ENCODE measurements around the gene NXNL1.

NXNL1 gene

GRCh38 chr19:17471410-17472125 lies 10.8 kb upstream of the NXNL1 start:
- FAIRE-seq (no peak), DNase-seq (ENCODE audit: insufficient read length, low spot score) (no peak)
- no peak for TF ChIP-seq SPI1 (IDR thresholded peaks at IDR 0.05; ENCODE audit: low read depth, low read length)
- TF ChIP-seq PAX5 (IDR thresholded peaks at IDR 0.05; ENCODE audit: insufficient read depth, low read length, severe bottlenecking), result no peak
- no peak for TF ChIP-seq POLR2A (IDR thresholded peaks at IDR 0.05; ENCODE audit: low read depth, low read length)
- no peak for TF ChIP-seq POU2F2 (IDR thresholded peaks at IDR 0.05; ENCODE audit: low read depth, low read length)
- TF ChIP-seq POLR2AphosphoS5 (IDR thresholded peaks at IDR 0.05; ENCODE audit: low read depth, low read length), result no peak
- no peak for TF ChIP-seq TAF1 (IDR thresholded peaks at IDR 0.05; ENCODE audit: low read depth, low read length)

GRCh38 chr19:17470068-17470841 lies 9.5 kb upstream of the NXNL1 start, which contains the start of gene SLC27A1:
TSS of gene SLC27A1 (plus strand) at chr19:17470524. CDS start at chr19:17470541, 17 bp downstream.
- FAIRE-seq (peak; percentile 26), DNase-seq (ENCODE audit: insufficient read length, low spot score) (peak; percentile 89)
- TF ChIP-seq SPI1 (IDR thresholded peaks at IDR 0.05; ENCODE audit: low read depth, low read length) (no peak), TAF1 (IDR thresholded peaks at IDR 0.05; ENCODE audit: low read depth, low read length) (no peak), POLR2A (IDR thresholded peaks at IDR 0.05; ENCODE audit: low read depth, low read length) (no peak), POLR2AphosphoS5 (IDR thresholded peaks at IDR 0.05; ENCODE audit: low read depth, low read length) (no peak), POU2F2 (IDR thresholded peaks at IDR 0.05; ENCODE audit: low read depth, low read length) (no peak), PAX5 (IDR thresholded peaks at IDR 0.05; ENCODE audit: insufficient read depth, low read length, severe bottlenecking) (no peak)

DNA sequence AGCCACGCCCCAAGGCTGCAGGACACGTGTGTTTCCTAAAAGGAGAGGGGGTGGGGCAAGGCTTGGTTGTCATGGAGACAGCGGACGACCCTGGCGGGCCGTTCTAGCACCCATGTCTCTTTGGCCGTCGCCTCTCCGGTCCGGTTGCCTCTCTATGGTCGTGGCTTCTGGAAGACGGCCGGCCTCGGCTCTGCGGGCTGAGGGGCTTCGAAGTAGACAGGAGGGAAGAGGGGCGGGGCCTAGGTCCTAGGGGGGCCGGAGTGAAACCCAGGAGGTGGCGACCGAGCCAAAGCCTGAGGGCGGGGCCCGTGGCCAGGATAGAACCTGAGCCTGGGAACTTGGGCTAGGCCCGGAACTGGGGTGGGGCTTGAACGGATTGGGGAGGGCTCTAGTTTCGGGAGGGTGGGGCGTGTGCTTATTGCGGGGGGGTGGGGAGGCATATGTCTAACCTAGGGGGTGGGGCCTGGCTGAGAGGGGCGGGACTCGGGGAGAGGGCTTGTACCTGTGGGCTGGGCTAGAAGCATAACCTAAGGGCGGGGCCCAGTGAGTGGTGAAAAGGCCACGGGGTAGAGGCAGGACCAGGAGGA lies 8.8 kb upstream of the NXNL1 start:
- FAIRE-seq, result peak; percentile 90
- peak; percentile 78 for DNase-seq (ENCODE audit: insufficient read length, low spot score)
- TF ChIP-seq POU2F2 (IDR thresholded peaks at IDR 0.05; ENCODE audit: low read depth, low read length) (no peak), POLR2A (IDR thresholded peaks at IDR 0.05; ENCODE audit: low read depth, low read length) (no peak), PAX5 (IDR thresholded peaks at IDR 0.05; ENCODE audit: insufficient read depth, low read length, severe bottlenecking) (no peak), SPI1 (IDR thresholded peaks at IDR 0.05; ENCODE audit: low read depth, low read length) (no peak)

DNA sequence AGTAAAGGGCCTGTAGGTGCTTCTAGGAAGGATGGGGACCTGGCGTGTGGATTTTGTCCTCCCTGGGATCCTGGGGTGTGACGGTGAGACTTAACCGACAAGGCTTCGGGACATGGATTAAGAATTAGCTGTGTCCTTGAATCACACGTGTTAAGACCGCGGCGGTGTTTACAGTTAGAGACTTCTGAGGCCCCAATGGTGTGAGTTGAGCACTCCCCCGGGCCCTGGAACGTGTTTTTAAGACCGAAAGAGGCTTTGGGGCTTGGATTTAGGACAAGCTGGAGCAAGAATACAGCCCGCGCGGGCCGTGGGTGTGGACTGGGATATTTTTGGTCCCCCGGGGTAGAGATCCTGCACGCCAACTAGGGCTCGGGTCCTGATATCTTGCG lies 8.4 kb upstream of the NXNL1 start:
- no peak for FAIRE-seq
- TF ChIP-seq POLR2AphosphoS5 (IDR thresholded peaks at IDR 0.05; ENCODE audit: low read depth, low read length), result no peak
- no peak for TF ChIP-seq SPI1 (IDR thresholded peaks at IDR 0.05; ENCODE audit: low read depth, low read length)
- TF ChIP-seq TAF1 (IDR thresholded peaks at IDR 0.05; ENCODE audit: low read depth, low read length), result no peak
- no peak for TF ChIP-seq PAX5 (IDR thresholded peaks at IDR 0.05; ENCODE audit: insufficient read depth, low read length, severe bottlenecking)
- no peak for TF ChIP-seq POU2F2 (IDR thresholded peaks at IDR 0.05; ENCODE audit: low read depth, low read length)
- TF ChIP-seq POLR2A (IDR thresholded peaks at IDR 0.05; ENCODE audit: low read depth, low read length), result no peak
- no peak for DNase-seq (ENCODE audit: insufficient read length, low spot score)

GRCh38 chr19:17468302-17469091 lies 7.8 kb upstream of the NXNL1 start:
- DNase-seq (ENCODE audit: insufficient read length, low spot score) (no peak), FAIRE-seq (no peak)
- TF ChIP-seq TAF1 (IDR thresholded peaks at IDR 0.05; ENCODE audit: low read depth, low read length) (no peak), POLR2A (IDR thresholded peaks at IDR 0.05; ENCODE audit: low read depth, low read length) (no peak)

DNA sequence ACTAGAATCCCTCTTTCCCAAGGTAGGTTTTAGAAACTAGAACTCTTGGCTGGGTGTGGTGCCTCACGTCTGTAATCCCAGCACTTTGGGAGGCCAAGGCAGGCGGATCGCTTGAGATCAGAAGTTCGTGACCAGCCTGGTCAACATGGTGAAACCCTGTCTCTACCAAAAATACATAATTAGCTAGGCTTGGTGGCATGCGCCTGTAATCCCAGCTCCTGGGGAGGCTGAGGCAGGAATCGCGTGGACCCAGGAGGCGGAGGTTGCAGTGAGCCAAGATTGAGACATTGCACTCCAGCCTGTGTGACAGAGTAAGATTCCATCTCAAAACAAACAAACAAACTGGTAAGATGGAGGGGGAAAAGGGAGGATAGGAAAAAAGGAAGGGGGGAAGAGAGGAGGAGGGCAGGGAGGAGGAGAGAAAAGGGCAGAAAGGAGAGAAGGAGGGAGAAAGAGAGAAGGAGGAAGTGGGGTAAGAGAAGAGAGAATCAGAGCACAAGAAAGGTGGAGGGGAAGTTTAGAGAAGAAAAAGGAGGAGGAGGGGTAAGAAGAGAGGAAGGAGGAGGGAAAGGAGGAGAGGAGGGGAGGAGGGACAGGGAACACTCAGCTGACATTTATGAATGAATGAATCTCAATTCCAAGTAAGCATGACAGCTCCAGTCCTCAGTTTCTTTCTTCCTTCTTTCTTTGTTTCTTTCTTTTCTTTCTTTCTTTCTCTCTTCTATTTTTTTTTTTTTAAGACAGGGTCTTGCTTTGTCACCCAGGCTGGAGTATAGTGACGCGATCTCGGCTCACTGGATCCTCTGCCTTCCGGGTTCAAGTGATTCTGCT lies 7.0 kb upstream of the NXNL1 start:
- FAIRE-seq (no peak), DNase-seq (ENCODE audit: insufficient read length, low spot score) (no peak)
- TF ChIP-seq POU2F2 (IDR thresholded peaks at IDR 0.05; ENCODE audit: low read depth, low read length) (no peak), POLR2A (IDR thresholded peaks at IDR 0.05; ENCODE audit: low read depth, low read length) (no peak), PAX5 (IDR thresholded peaks at IDR 0.05; ENCODE audit: insufficient read depth, low read length, severe bottlenecking) (no peak), POLR2AphosphoS5 (IDR thresholded peaks at IDR 0.05; ENCODE audit: low read depth, low read length) (no peak), TAF1 (IDR thresholded peaks at IDR 0.05; ENCODE audit: low read depth, low read length) (no peak), SPI1 (IDR thresholded peaks at IDR 0.05; ENCODE audit: low read depth, low read length) (no peak)

DNA sequence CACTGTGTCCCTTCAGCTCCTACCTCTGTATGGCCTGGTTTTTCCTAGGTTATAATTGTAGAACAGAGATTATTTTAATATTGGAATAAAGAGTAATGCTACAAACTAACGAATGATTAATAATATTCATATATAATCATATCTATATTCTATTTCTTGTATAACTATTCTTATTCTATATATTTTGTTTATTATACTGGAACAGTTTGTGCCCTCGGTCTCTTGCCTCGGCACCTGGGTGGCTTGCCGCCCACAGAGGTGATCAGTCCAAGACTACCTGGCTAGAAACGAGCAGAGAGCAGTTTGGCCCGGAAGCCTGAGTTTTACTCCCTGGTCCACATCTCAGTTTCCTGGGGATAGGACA lies 5.7 kb upstream of the NXNL1 start:
- FAIRE-seq, result no peak
- TF ChIP-seq PAX5 (IDR thresholded peaks at IDR 0.05; ENCODE audit: insufficient read depth, low read length, severe bottlenecking) (no peak), POU2F2 (IDR thresholded peaks at IDR 0.05; ENCODE audit: low read depth, low read length) (no peak), SPI1 (IDR thresholded peaks at IDR 0.05; ENCODE audit: low read depth, low read length) (no peak), TAF1 (IDR thresholded peaks at IDR 0.05; ENCODE audit: low read depth, low read length) (no peak), POLR2A (IDR thresholded peaks at IDR 0.05; ENCODE audit: low read depth, low read length) (no peak), POLR2AphosphoS5 (IDR thresholded peaks at IDR 0.05; ENCODE audit: low read depth, low read length) (no peak)

GRCh38 chr19:17458970-17459369 lies 1.8 kb downstream of the NXNL1 start:
- no peak for DNase-seq (ENCODE audit: insufficient read length, low spot score)
- no peak for FAIRE-seq
- no peak for TF ChIP-seq POU2F2 (IDR thresholded peaks at IDR 0.05; ENCODE audit: low read depth, low read length)
- no peak for TF ChIP-seq POLR2AphosphoS5 (IDR thresholded peaks at IDR 0.05; ENCODE audit: low read depth, low read length)
- no peak for TF ChIP-seq POLR2A (IDR thresholded peaks at IDR 0.05; ENCODE audit: low read depth, low read length)

More for the DNA sequence above, 5.7 kb upstream of the NXNL1 start:
- DNase-seq (ENCODE audit: insufficient read length, low spot score), result no peak

Data from GM12891 (cell line).